ENCODE measurements around the gene MISP3.

DNA sequence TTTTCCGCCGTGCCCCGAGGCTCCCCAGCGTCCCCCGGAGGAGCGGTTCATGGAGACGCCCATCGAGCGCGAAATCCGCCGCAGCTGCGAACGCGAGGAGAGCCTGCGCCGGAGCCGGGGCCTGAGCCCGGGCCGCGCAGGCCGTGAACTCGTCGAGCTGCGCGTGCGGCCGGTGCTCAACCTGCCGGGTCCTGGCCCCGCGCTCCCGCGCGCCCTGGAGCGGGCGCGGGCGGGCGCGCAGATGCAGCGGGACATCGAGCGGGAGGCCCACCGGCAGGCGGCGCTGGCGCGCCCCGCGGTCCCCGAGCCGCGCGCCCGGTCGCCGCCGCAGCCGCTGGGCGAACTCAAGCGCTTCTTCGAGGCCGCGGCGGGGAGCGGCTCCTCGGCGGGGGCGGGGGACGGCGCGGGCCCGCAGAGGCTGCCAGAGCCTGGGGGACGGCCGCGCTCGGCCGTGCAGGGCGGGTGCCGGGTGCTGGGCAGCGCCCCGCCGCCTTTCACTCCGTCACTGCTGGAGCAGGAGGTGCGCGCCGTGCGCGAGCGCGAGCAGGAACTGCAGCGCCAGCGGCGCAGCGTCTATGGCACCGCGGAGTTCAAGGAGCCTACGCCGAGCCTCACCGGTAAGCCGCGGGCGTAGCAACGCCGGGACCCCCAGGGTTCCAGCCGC, 807 bp downstream of the MISP3 start:
- TF ChIP-seq, protein P1, sequence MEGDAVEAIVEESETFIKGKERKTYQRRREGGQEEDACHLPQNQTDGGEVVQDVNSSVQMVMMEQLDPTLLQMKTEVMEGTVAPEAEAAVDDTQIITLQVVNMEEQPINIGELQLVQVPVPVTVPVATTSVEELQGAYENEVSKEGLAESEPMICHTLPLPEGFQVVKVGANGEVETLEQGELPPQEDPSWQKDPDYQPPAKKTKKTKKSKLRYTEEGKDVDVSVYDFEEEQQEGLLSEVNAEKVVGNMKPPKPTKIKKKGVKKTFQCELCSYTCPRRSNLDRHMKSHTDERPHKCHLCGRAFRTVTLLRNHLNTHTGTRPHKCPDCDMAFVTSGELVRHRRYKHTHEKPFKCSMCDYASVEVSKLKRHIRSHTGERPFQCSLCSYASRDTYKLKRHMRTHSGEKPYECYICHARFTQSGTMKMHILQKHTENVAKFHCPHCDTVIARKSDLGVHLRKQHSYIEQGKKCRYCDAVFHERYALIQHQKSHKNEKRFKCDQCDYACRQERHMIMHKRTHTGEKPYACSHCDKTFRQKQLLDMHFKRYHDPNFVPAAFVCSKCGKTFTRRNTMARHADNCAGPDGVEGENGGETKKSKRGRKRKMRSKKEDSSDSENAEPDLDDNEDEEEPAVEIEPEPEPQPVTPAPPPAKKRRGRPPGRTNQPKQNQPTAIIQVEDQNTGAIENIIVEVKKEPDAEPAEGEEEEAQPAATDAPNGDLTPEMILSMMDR (IDR thresholded peaks at IDR 0.05): peak; percentile 13 to 93 (median 63)
- TF ChIP-seq POLR2AphosphoS5 (IDR thresholded peaks at IDR 0.05): no peak
- peak; percentile 57 for TF ChIP-seq POLR2A (IDR thresholded peaks at IDR 0.05)
